ENCODE measurements around the gene USH1C. TPM values are rescaled to one million over a fixed set of nuclear protein-coding genes. Genes with fewer than 3 reads are reported as not detected.

The USH1C gene
- total RNA-seq, 1 donor from 2014 or later: 0.19 TPM

GRCh38 chr11:17477361-17477760 is 66.9 kb downstream of the USH1C start:
- DNase-seq (ENCODE audit: low spot score): no peak

DNA sequence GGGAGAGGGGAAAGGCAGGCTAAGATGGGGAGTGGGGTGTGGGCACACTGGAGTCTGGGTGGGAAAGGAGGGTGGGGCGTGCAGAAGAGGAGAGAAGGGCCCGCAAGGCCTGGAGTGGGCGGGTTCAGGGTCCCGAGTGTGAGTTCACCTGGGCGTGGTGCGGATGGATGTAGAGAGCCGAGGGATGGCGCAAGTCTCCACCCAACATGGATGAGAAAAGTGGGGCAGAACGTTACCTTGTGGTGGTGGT is 67.2 kb downstream of the USH1C start:
- no peak for DNase-seq (ENCODE audit: low spot score)

- DNase-seq (ENCODE audit: low spot score): no peak
These were observed 67.7 kb downstream of the USH1C start, which contains the start of gene ABCC8 for GRCh38 chr11:17476317-17477083. TSS of gene ABCC8 (minus strand) at chr11:17476845. CDS start at chr11:17476776, 69 bp downstream.

- DNase-seq (ENCODE audit: low spot score): no peak
These were observed 68.4 kb downstream of the USH1C start for GRCh38 chr11:17475666-17476316.

- DNase-seq (ENCODE audit: low spot score): no peak
These were observed 71.0 kb downstream of the USH1C start for GRCh38 chr11:17473071-17473744.

DNA sequence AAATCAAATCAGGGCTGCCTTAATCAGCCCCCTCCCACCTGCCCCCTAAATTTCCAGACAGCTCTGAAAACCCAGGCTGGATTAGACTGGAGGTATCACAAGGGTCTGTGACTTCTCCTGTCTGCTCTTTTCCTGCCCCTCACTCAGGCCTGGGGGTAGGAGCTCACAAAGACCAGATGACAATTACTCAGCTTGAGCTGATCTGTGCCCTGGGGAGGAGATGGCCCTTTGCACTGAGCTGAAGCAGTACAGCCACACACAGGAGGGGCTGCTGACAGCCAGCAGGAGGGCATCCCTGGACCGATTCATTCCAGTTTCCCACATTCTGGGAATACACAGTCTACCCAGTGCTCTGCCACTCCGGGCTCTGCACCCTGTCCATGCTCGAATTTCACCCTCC is 71.7 kb downstream of the USH1C start:
- DNase-seq (ENCODE audit: low spot score): no peak

DNA sequence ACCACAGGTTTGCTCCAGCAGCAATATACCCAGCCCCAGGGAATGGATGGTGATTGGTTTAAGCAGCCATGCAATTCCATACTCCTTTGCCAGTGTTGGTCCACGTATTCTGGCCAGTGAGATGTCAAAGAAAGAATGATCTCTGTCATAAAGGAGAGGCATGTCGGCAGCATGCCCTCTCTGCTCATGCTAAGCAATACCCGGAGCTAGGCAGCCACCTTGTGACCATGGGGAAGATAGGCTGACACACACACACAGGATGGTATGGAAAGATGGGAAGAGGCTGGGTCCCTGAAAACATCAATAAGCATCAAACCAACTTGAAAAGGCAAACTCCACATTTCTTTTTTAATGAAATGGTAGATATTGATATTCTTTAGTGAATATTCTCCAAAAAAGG is 72.7 kb downstream of the USH1C start:
- no peak for DNase-seq (ENCODE audit: low spot score)

GRCh38 chr11:17469998-17470397 is 74.2 kb downstream of the USH1C start:
- DNase-seq (ENCODE audit: low spot score): no peak

GRCh38 chr11:17468122-17468521 is 76.1 kb downstream of the USH1C start:
- DNase-seq (ENCODE audit: low spot score): no peak

DNA sequence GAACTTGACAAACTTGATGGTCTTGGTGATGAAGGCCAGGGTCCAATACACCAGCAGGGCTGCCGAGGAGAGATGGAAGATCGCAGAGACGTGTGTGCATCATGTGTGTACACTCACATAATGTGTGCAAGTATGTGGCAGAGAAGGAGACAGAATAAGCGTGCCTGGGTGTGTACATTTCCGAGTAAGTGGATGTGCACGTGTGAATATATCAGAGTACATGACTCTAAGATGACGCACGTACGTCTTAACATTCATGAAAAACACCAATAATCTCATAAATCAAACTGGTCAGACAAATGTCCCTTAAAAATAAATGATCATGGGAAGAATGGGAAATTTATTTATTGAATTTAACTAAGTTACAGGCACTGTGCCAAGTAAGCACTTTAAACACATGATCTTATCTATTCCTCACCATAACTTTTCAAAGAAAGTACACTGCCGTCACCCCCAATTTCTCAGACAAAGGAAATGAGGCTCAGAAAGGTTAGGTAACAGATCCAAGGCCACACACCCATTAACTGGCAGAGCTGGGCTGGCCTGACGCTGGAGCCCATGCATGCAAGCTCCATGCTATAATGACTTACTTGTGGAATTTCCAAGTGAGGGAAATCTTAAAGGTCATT is 80.6 kb downstream of the USH1C start:
- DNase-seq (ENCODE audit: low spot score): no peak

DNA sequence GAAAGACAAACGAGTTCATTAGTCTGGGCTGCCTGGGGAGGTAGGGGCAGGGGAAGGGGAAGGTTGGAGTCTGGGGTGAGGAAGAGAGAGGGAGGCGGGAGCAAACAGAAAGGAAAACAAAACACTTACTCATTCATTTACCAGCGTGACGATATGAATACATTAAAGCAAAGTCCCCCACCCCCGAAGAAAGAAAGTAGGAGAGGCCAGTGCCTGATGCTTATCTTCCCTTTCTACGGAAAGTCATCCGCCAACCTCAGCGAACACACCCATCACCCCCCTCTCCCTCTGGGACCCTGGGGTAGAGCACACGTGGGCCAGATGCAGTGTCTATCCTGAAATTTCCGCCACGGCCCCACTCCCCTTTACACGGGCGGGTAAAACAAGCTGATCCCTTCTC is 81.3 kb downstream of the USH1C start:
- no peak for DNase-seq (ENCODE audit: low spot score)

GRCh38 chr11:17460406-17460805 is 83.8 kb downstream of the USH1C start:
- no peak for DNase-seq (ENCODE audit: low spot score)

DNA sequence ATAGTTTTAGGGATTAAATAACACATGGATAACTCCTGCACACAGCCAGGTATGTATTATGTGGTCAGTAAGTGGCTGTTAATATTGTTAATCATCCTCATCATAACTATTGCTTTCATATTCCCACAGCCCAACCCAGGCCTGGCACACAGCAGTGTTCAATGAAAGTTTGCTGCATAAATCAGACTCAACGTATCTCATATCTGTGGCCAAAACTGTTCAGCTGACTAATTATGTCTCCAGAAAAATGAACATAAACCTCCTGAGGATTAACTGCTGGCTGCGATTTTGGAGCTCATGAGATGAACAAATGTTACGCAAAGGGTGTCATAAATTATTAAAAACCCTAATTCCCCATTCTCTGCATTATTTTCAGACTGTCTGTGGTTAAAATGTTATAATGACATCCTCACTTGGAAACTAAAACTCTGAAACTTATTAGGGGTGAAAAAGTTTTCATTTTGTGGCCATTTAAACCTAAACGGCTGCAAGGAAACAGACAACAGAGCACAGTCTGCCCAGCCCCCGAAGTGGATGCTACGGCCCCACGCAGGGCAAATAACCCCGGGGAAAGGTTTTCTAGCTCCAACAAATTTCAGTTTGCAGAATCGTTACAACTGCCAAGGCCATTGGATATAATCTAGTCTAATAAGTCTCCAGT is 84.8 kb downstream of the USH1C start:
- DNase-seq (ENCODE audit: low spot score): no peak

- no peak for DNase-seq (ENCODE audit: low spot score)
These were observed 85.9 kb downstream of the USH1C start for GRCh38 chr11:17458268-17458667.

- DNase-seq (ENCODE audit: low spot score): no peak
These were observed 86.6 kb downstream of the USH1C start for GRCh38 chr11:17457396-17458173.

DNA sequence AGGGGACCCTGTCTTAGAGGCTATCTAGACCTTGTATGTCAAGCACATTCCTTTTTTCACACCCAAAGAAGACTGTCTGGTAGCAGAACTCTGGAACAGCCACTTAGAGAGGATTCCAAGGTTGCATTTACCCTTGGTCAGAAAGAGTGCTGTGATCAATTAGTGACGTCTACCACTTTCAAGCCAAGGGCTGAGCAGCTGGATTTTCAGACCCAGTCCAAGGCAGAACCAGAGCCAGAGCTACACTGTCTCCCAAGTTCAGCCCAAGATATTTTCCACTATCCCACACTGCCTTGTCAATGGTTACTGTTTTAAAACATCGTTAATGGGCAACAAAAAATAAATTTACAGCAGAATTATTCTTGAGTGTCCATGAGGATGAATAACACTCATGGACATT is 91.5 kb downstream of the USH1C start:
- no peak for DNase-seq (ENCODE audit: low spot score)

- DNase-seq (ENCODE audit: low spot score): no peak
These were observed 95.1 kb downstream of the USH1C start for GRCh38 chr11:17449158-17449557.

DNA sequence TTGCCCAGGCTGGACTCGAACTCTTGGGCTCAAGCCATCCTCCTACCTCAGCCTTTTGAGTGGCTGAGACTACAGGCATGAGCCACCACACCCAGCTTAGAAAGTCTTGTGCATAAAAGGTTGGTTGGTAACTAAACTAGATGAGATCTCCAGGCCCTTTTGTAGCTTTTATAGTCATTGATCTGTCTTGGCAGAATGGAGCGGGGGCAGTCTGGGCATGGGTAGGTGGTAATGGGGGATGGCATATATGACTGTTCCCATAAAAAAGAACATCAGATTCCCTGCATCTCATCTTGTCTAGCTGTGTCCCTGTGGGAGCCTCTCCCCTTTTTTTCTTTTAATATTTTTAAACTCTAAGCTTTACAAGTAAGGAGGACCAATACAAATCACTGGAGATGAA is 97.7 kb downstream of the USH1C start:
- no peak for DNase-seq (ENCODE audit: low spot score)

DNA sequence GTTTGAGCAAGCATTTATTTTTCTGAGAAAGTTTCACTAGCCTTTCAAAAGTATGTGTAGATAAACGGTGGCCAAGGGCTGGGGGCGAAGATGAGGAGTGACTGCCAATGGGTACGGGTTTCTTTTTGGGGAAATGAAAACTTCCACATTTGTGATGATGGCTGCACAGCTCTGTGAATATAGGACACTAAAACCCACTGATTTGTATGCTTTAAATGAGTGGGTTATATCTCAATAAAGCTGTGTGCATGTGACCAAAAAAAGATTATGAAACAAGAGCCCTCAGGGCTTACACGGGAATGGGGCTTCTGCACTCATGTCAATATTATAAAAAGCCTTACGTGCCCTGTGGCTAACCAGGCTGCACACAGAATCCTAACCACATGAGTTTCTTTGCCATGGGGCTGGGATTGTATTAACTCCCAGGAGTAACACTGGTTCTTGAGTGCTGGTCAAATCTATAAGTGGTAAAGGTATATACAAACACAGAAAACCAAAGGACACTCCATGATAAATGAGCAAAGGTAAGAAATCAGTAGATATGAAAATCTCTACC is 98.9 kb downstream of the USH1C start:
- DNase-seq (ENCODE audit: low spot score): no peak

DNA sequence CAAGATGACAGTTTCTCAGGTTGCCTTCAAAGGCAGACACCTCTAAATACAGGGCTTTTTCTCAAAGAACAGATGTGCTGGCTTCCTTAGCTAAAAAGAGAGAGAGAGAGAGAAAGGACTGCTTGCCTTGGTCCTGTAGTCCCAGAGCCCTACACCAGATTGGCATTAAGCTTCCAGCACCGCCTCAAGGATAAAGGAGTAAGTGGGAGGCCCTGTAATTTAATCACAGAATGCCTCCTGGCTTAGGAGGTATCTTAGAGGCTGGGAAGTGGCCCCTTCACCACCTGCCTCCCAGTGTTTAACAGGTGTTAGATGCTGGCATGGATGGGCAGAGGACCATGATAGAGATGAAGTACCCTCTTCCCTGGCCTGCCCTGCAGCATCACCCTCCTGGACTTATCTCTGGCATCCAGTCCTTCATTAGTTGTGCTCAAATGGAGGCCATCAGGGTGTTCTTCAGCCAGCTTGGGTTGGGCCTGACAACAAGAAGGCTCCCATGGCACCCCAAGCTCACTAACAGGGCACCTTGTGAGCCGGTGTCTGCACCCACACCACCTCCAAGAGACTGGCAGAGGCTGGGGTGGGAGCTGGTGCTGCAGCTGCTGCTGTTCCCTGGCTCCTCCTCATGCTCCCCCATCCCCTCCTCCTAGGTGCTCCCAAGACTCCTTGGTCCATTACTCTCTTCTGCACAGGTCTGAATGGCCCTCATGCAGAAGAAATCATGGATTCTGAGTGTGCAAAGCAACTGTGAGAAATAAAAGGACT is 100.1 kb downstream of the USH1C start:
- DNase-seq (ENCODE audit: low spot score): no peak
